ENCODE data around the gene NLGN4X.

GRCh38 chrX:6029014-6029413 lies 199.7 kb downstream of the NLGN4X start:
- TF ChIP-seq, protein P1, sequence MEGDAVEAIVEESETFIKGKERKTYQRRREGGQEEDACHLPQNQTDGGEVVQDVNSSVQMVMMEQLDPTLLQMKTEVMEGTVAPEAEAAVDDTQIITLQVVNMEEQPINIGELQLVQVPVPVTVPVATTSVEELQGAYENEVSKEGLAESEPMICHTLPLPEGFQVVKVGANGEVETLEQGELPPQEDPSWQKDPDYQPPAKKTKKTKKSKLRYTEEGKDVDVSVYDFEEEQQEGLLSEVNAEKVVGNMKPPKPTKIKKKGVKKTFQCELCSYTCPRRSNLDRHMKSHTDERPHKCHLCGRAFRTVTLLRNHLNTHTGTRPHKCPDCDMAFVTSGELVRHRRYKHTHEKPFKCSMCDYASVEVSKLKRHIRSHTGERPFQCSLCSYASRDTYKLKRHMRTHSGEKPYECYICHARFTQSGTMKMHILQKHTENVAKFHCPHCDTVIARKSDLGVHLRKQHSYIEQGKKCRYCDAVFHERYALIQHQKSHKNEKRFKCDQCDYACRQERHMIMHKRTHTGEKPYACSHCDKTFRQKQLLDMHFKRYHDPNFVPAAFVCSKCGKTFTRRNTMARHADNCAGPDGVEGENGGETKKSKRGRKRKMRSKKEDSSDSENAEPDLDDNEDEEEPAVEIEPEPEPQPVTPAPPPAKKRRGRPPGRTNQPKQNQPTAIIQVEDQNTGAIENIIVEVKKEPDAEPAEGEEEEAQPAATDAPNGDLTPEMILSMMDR (IDR thresholded peaks at IDR 0.05; ENCODE audit: low read length): no peak
- TF ChIP-seq EZH2 (optimal IDR thresholded peaks at IDR 0.05; ENCODE audit: low read depth, low read length): no peak
- TF ChIP-seq EZH2phosphoT487 (IDR thresholded peaks at IDR 0.05; ENCODE audit: low read length): no peak
